Brain microvascular endothelial cell (primary cell): ENCODE measurements around the gene BTBD2.

ENCODE experiments used
- DNase-seq: peaks from one replicate; pipeline ENCODE4 v3.0.0-alpha.2; 2020
- H3K27ac ChIP-seq: fragments of 250-450 bp; sonication (Bioruptor Pico); 2 replicates; pipeline ENCODE4 v1.5.1; 2020; ENCODE audit warnings: mild to moderate bottlenecking, moderate library complexity
- H3K27me3 ChIP-seq: fragments of 250-450 bp; sonication (Bioruptor Pico); replicated peaks from 2 replicates; pipeline ENCODE4 v1.5.1; 2020; ENCODE audit warnings: mild to moderate bottlenecking
- H3K36me3 ChIP-seq: fragments of 250-450 bp; sonication (Bioruptor Pico); replicated peaks from 2 replicates; pipeline ENCODE4 v1.5.1; 2020; ENCODE audit warnings: mild to moderate bottlenecking
- H3K4me3 ChIP-seq: 2 replicates; pipeline ENCODE4 v1.5.1; 2011; ENCODE audit warnings: low read depth, mild to moderate bottlenecking, control low read depth, low read length, moderate library complexity
- in situ Hi-C: cut with HindIII; loops from 2 replicates; pipeline ENCODE4 v1.10.0; 2017; ENCODE audit warnings: low sequenced_read_pairs, low pct_ligation_motif_present
- TF ChIP-seq, protein P1 (sequence below): IDR thresholded peaks from 2 replicates; pipeline ENCODE4 v1.5.1; 2011; ENCODE audit warnings: low read depth, mild to moderate bottlenecking, moderate library complexity, low read length, control low read depth, inconsistent platforms; ENCODE audit errors: missing control alignments

BTBD2 gene

DNA sequence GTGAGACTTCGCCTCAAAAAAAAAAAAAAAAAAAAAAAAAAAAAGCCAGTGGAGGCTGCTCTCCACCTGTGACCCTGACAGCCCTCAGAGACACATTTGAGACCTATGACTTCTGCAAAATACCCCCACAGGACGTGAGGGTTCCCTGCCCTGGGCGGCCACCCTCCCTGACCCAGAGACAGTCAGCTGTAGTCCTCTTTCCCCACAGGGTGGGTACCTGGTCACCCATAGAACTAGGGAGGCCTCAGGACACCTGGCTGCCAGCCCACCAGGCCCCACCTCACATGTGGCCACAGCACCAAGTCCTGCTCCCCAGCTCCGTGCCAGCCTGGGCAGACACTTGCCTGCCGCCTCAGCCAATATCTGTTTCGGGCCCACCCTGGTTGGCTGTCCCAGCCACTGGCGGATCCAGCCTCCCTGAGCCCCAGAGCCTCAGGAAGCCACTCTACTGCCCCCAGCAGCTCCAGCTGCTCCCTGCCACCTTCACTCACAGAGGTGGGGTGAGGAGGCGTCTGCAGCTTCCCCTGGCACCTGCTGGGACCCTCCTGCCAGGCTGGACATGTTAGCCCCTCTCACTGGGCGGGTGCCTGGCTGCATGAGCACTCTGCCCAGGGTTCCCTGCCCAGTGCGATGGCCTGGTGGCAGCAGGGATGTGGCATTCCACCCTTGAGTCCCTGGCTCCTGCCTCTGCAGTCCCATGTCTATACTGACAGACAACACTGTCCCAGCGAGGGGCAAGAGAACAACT lies 28.6 kb upstream of the BTBD2 start:
- no peak overlapping the region for H3K4me3 ChIP-seq
- H3K36me3 ChIP-seq, result peaks cover 55% of the 10 kb centered on the region
- in situ Hi-C loops, result no loop called here
- DNase-seq, result no peak
- H3K27ac ChIP-seq, result no peak overlapping the region
- TF ChIP-seq, protein P1, sequence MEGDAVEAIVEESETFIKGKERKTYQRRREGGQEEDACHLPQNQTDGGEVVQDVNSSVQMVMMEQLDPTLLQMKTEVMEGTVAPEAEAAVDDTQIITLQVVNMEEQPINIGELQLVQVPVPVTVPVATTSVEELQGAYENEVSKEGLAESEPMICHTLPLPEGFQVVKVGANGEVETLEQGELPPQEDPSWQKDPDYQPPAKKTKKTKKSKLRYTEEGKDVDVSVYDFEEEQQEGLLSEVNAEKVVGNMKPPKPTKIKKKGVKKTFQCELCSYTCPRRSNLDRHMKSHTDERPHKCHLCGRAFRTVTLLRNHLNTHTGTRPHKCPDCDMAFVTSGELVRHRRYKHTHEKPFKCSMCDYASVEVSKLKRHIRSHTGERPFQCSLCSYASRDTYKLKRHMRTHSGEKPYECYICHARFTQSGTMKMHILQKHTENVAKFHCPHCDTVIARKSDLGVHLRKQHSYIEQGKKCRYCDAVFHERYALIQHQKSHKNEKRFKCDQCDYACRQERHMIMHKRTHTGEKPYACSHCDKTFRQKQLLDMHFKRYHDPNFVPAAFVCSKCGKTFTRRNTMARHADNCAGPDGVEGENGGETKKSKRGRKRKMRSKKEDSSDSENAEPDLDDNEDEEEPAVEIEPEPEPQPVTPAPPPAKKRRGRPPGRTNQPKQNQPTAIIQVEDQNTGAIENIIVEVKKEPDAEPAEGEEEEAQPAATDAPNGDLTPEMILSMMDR, result no peak
- no peaks in the 10 kb centered on the region for H3K27me3 ChIP-seq

DNA sequence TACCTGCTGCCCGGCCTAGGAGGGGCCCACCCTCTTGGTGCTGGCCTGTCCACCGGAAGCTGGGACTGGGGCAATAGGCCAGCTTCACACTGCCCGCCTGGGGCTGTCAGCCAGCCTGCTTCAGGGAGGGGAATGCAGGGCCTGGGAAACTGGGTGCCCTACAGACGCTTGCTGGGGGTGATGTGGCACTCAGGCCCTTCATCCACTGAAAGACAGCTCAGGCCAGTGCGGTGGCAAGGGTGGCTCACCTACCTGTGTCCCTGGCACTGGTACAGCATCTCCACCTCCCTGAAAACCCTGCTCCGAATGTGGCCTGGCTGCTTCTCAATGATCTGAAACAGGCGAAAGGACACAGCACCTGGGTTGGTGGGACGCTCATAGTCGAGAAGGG lies 27.7 kb upstream of the BTBD2 start:
- TF ChIP-seq, protein P1, result no peak
- Histone ChIP-seq H3K27me3 (no peaks in the 10 kb centered on the region), H3K4me3 (no peak overlapping the region), H3K27ac (no peak overlapping the region), H3K36me3 (peaks cover 63% of the 10 kb centered on the region)
- DNase-seq, result no peak
- in situ Hi-C loops, result no loop called here

DNA sequence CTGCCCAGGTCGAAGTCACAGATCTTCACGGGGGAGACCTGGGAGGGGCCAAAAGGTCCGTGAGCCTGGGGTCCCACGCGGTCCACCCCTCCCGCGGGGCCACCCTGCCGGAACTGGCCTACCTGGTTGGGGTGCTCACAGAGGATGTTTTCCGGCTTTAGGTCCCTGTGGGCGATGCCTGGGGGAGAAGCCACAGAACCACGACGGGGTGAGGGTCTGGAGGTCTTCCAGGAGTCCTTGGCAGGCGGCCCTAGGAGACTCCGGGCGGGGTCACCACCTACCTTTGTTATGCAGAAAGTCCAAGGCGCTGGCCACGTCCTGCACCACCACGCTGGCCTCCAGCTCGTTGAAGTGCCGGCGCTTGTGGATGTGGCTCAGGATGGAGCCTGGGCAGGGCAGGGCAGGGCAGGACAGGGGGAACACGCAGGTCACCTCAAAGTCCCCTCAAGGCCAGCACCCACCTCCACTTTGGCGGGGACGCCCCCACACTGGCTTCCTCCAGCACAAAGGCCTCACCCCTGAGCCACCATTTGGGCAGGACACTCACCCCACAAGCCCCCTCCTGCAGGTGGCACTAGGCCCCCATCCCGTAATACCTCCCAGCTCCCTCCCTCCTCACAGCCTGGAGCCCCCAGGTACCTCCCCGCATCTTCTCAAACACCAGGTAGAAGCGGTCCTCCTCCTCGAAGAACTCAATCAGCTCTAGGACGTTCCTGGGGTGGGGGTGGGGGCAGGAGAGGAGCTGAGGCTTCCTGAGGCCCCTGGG lies 27.2 kb upstream of the BTBD2 start:
- no peaks in the 10 kb centered on the region for H3K27me3 ChIP-seq
- DNase-seq, result no peak
- H3K36me3 ChIP-seq, result peaks cover 65% of the 10 kb centered on the region
- in situ Hi-C loops, result no loop called here
- H3K27ac ChIP-seq, result peak overlapping the region; percentile 42
- peak overlapping the region; percentile 15 for H3K4me3 ChIP-seq
- TF ChIP-seq, protein P1, result no peak

DNA sequence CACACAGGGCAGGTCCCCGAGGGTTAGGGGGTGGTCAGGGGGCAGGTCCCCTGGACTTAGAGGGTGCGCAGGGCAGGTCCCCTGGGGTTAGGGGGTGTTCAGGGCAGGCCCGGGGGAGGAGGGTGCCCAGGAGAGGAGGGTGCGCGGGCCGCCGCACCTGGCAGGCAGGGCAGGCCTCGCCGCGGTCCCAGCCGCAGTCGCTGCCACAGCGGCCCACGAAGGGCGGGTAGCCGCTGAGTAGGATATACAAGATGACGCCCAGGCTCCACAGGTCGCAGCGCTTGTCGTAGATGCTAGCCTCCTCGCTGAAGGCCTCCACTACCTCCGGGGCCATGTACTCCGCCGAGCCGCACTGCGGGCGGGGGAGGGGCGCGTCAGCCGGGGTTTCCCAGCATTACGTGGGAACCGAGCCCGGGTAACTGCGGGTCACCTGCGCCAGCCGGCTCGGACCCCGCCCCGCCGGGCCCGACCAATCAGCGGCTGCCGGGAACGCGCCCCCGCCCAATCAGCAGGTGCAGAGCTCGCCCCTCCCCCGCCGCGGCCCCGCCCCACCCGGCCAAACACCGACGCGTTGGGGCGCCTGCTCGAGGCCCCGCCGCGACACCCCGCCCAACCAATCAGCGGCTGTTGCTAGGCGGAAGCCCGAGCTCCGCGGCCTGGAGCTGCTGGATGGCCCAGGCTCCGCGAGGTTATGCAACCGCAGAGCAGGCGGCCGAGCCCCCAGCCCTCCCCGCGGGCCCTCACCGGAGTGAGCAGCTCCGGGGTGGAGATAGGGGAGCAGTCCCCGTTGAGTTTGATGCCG lies 26.4 kb upstream of the BTBD2 start:
- TF ChIP-seq, protein P1, result no peak
- peak; percentile 85 for DNase-seq
- in situ Hi-C loops, result no loop called here
- peak overlapping the region; percentile 17 for H3K4me3 ChIP-seq
- H3K27ac ChIP-seq, result peak overlapping the region; percentile 61
- peaks cover 65% of the 10 kb centered on the region for H3K36me3 ChIP-seq
- no peaks in the 10 kb centered on the region for H3K27me3 ChIP-seq

DNA sequence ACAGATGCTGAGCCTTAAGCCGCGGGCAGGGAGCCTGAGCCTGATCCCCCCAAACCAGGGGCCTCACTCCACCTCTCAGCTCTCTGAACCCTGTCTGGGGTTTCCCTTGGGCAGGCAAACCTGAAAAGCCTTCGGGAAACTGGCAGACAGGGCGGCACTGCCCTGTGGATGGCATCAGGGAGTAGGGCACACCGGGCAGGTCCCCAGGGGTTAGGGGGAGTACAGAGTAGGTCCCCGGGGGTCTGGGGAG lies 25.8 kb upstream of the BTBD2 start:
- peaks cover 64% of the 10 kb centered on the region for H3K36me3 ChIP-seq
- H3K4me3 ChIP-seq, result no peak overlapping the region
- TF ChIP-seq, protein P1, result no peak
- peak overlapping the region; percentile 61 for H3K27ac ChIP-seq
- in situ Hi-C loops, result no loop called here
- no peaks in the 10 kb centered on the region for H3K27me3 ChIP-seq
- DNase-seq, result no peak
